Measurements from ENCODE around the gene HUWE1.

The HUWE1 gene

GRCh38 chrX:53583571-53583970 lies 102.9 kb downstream of the HUWE1 start:
- TF ChIP-seq EZH2 (IDR thresholded peaks at IDR 0.05; ENCODE audit: borderline replicate concordance, low read length) = no peak
- no peak for TF ChIP-seq CTCF (IDR thresholded peaks at IDR 0.05; ENCODE audit: low read length)
- Histone ChIP-seq H3F3A (ENCODE audit: insufficient read depth, low read length) (no peaks in the 10 kb centered on the region), H2AFZ (ENCODE audit: low read length) (no peak overlapping the region), H3K4me3 (ENCODE audit: low read depth, low read length, poor library complexity, severe bottlenecking) (no peak overlapping the region), H3K4me1 (ENCODE audit: insufficient read depth, low read length, severe bottlenecking) (no peaks in the 10 kb centered on the region), H3K9ac (ENCODE audit: low read length) (no peak overlapping the region), H3K9me2 (ENCODE audit: low read depth, low read length) (no peaks in the 10 kb centered on the region), H4K20me1 (ENCODE audit: insufficient read depth, low read length) (no peaks in the 10 kb centered on the region), H3K36me3 (ENCODE audit: insufficient read depth, low read length) (peaks cover 87% of the 10 kb centered on the region), H3K27me3 (ENCODE audit: insufficient read depth, low read length) (no peaks in the 10 kb centered on the region), H3K79me2 (ENCODE audit: insufficient read depth, low read length) (no peaks in the 10 kb centered on the region), H3K9me3 (ENCODE audit: low read length) (no peaks in the 10 kb centered on the region), H3K27ac (ENCODE audit: low read depth, low read length, poor library complexity, severe bottlenecking) (no peak overlapping the region), H3K4me2 (ENCODE audit: low read length) (no peak overlapping the region)

DNA sequence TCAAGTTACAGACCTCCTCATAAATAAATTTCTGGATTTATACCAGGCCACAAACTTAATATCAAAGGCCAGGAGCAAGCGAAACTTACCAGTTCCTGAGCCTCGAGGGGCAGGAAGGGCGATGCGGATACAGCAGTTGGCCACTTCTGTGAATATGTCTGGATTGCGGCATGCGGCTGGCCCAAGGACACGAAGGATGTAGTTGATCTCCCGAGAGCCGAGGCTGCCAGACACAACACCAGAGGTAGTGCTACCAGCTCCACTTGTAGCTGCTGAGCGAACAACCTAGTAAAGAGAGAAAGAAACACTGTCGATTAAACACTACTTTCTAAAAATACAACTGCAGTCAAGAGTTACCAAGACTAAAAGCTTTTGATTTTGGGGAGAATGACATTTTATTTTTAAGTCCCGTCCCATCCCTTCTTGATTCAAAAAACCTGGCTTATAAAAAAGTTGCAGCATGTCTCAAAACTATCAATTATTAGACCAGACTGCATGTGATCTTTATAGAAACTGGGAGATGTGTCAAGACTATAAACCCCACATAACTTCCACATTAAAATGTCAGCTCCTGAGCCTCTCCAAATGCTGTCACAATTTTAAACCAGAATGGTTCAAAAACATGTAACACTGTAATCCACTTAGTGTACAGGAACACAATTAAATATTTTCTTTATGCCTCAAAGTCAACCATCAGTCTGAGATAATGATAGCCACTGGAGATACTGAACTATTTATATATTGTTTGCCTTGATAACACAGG lies 105.6 kb downstream of the HUWE1 start:
- Histone ChIP-seq H3K9ac (ENCODE audit: low read length) (no peak overlapping the region), H4K20me1 (ENCODE audit: insufficient read depth, low read length) (no peaks in the 10 kb centered on the region), H3K36me3 (ENCODE audit: insufficient read depth, low read length) (peaks cover 74% of the 10 kb centered on the region), H3K79me2 (ENCODE audit: insufficient read depth, low read length) (no peaks in the 10 kb centered on the region), H3K9me3 (ENCODE audit: low read length) (no peaks in the 10 kb centered on the region), H3K9me2 (ENCODE audit: low read depth, low read length) (no peaks in the 10 kb centered on the region), H3F3A (ENCODE audit: insufficient read depth, low read length) (no peaks in the 10 kb centered on the region), H3K4me2 (ENCODE audit: low read length) (no peak overlapping the region), H3K27ac (ENCODE audit: low read depth, low read length, poor library complexity, severe bottlenecking) (no peak overlapping the region), H3K4me1 (ENCODE audit: insufficient read depth, low read length, severe bottlenecking) (no peaks in the 10 kb centered on the region), H2AFZ (ENCODE audit: low read length) (no peak overlapping the region), H3K4me3 (ENCODE audit: low read depth, low read length, poor library complexity, severe bottlenecking) (no peak overlapping the region), H3K27me3 (ENCODE audit: insufficient read depth, low read length) (no peaks in the 10 kb centered on the region)
- TF ChIP-seq CTCF (IDR thresholded peaks at IDR 0.05; ENCODE audit: low read length) (no peak), EZH2 (IDR thresholded peaks at IDR 0.05; ENCODE audit: borderline replicate concordance, low read length) (no peak)

DNA sequence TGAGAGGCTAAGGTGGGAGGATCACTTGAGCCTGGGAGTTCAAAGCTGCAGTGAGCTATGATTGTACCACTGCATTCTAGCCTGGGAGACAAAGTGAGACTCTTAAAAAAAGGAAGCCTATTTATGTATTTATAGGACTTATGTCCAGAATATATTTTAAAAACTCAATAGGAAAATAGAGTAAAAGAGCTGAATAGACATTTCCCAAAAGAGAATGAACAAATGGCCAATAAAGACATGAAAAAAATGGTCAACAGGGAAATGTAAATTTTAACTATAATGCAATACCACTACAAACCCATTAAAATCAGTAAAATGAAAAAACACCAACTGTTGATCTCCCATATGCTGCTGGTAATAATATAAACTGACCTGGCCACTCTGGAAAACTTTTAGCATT lies 115.0 kb downstream of the HUWE1 start:
- H2AFZ ChIP-seq (ENCODE audit: low read length) = no peak overlapping the region

More for the DNA sequence above, 115.0 kb downstream of the HUWE1 start:
- H3K4me1 ChIP-seq (ENCODE audit: insufficient read depth, low read length, severe bottlenecking) = no peaks in the 10 kb centered on the region
- no peaks in the 10 kb centered on the region for H3K9me2 ChIP-seq (ENCODE audit: low read depth, low read length)
- no peaks in the 10 kb centered on the region for H3F3A ChIP-seq (ENCODE audit: insufficient read depth, low read length)
- no peaks in the 10 kb centered on the region for H4K20me1 ChIP-seq (ENCODE audit: insufficient read depth, low read length)
- no peaks in the 10 kb centered on the region for H3K9me3 ChIP-seq (ENCODE audit: low read length)
- no peak overlapping the region for H3K27ac ChIP-seq (ENCODE audit: low read depth, low read length, poor library complexity, severe bottlenecking)
- no peaks in the 10 kb centered on the region for H3K27me3 ChIP-seq (ENCODE audit: insufficient read depth, low read length)
- H3K4me3 ChIP-seq (ENCODE audit: low read depth, low read length, poor library complexity, severe bottlenecking) = no peak overlapping the region
- TF ChIP-seq EZH2 (IDR thresholded peaks at IDR 0.05; ENCODE audit: borderline replicate concordance, low read length) (no peak), CTCF (IDR thresholded peaks at IDR 0.05; ENCODE audit: low read length) (no peak)
- H3K9ac ChIP-seq (ENCODE audit: low read length) = no peak overlapping the region
- no peak overlapping the region for H3K4me2 ChIP-seq (ENCODE audit: low read length)
- peaks cover 96% of the 10 kb centered on the region for H3K36me3 ChIP-seq (ENCODE audit: insufficient read depth, low read length)
- H3K79me2 ChIP-seq (ENCODE audit: insufficient read depth, low read length) = no peaks in the 10 kb centered on the region

Measured in OCI-LY1 (cell line).